Right kidney (tissue), 1 donor: Measurements from ENCODE around the gene ADGRG7.
"Not testable (repeated sequence)": the region's sequence is repeated elsewhere in the genome, so short reads cannot be mapped to it uniquely, and the experiment has no call there.

Source experiments
- DNase-seq: peaks from one replicate; pipeline ENCODE4 v3.0.0-alpha.2; 2016

The ADGRG7 gene

GRCh38 chr3:100645913-100646312 lies 36.5 kb downstream of the ADGRG7 start:
- no peak for DNase-seq

DNA sequence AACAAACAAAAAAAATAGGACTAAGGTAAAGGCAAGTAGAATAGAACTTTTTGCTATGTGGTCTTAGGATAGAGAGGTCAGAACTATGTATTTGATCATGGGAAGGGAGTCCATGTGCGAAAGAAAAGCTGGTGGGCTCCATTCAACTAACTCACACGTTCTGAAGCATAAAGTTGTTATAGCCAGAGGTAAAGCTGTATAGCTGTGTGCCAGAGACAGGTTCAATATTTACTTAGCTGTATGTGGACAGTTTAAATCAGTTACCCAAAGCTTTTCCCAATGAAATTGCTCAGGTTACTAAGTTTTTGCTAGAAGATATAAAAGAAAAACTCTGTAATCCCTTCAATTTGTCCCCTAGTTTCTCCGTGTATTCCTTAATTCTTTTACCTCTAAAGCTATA lies 37.8 kb downstream of the ADGRG7 start:
- DNase-seq, result no peak

GRCh38 chr3:100647657-100648056 lies 38.3 kb downstream of the ADGRG7 start:
- no peak for DNase-seq

DNA sequence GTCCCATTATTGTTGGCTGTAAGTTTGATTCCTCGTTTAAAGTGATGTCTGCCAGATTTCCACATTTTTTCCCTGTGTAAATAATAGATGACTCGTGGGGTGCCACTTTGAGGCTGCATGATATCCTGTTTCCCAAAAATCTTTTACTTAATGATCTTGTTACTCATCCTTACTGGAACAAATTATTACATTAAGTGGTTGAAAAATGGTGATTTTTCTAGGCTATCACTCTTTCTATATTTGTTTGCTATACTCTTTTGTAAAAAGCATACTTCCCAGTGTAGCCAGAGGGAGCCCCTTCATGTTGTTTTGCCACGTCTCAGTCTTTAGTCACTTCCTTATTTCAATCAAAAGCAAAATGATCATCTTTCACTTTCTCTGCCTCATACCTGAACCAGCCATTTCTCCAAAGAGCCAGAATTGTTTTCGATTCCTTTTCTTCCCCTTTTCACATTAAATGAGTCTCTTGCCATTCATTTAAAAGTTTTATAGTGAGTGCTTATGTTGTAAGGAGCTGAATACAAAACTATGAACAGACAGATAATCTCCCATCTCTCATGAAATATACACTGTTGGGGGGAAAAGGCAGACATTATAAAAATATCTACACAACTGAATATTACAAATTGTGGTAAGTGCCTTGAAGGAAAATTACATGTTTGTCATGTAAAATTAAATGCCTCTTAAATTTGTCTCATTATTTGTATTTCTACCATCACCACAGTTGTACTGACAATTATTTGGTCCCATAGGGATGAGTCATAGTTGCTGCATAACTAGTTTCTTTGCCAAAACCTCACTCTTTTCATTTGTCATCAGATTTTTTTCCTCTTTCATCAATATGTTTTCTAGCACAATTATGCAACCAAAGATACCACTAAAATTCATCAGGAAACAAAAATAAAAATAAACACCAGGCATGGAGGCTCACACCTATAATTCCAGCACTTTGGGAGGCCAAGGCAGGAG lies 41.5 kb downstream of the ADGRG7 start:
- no peak for DNase-seq

DNA sequence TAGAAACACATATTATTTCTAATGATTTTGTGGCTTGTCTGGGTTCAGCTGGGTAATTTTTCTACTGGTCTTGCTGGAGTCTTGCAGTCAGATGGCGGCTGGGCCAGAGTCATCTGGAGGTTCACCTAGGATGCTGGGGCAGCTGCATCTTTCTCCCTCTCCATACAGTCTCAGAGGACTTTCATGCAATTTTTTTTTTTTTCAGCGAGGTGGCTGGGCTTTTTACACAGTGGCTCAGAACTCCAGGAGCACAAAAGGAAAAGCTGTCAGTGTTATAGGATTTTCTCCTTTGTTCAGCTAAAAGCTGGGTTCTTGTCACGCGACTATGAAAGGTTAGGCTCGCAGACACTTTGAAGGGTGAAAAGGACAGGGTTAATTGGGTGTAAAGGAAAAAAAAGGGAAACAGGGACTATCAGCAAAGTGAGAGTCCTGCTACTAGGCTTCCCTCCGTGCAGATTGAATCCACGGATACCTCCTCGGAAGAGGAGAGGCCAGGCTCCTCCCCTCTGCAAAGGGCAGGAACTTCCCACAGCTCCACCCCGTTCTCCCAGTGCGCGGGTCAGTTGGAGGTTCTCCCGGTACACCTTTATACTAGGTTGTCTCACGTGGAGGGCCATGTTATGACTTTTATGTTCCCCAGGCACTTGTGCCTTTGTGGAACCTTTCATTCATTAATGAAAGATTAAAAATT lies 44.3 kb downstream of the ADGRG7 start:
- DNase-seq, result no peak

- DNase-seq, result no peak
Observed at GRCh38 chr3:100656945-100657344, 47.5 kb downstream of the ADGRG7 start.

GRCh38 chr3:100661294-100661693 lies 51.9 kb downstream of the ADGRG7 start:
- not testable (repeated sequence) for DNase-seq

- DNase-seq, result no peak
Observed at GRCh38 chr3:100662113-100662823, 52.9 kb downstream of the ADGRG7 start.

DNA sequence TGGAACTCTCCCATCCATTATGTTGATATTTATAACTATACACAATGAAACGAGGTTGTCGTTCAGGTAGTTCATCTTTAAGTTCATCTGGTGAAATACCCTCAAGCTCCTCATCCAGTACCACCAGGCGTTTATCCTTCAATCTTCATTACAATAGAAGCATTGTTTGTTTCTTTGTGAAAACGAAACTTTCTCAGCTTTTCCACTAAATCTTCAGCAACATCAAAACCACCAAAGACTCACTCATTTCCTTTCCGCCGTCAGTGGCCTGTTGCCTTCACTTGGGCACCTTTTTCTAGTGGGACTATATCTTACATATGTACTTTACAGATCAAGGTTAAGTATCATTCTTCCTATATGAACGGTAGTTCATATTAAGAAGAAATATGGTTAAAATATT lies 55.8 kb downstream of the ADGRG7 start:
- DNase-seq, result no peak

DNA sequence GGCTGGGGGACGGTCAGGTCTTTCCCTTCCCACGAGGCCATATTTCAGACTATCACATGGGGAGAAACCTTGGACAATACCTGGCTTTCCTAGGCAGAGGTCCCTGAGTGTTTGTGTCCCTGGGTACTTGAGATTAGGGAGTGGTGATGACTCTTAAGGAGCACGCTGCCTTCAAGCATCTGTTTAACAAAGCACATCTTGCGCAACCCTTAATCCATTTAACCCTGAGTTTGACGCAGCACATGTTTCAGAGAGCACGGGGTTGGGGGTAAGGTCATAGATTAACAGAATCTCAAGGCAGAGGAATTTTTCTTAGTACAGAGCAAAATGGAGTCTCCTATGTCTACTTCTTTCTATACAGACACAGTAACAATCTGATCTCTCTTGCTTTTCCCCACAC lies 57.3 kb downstream of the ADGRG7 start:
- DNase-seq, result not testable (repeated sequence)

DNA sequence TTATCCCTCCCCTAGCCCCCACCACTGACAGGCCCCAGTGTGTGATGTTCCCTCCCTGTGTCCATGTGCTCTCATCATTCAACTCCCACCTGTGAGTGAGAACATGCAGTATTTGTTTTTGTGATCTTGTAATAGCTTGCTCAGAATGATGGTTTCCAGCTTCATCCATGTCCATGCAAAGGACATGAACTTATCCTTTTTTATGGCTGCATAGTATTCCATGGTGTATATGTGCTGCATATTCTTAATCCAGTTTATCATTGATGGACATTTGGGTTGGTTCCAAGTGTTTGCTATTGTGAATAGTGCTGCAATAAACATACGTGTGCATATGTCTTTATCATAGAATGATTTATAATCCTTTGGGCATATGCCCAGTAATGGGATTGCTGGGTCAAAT lies 57.9 kb downstream of the ADGRG7 start:
- DNase-seq, result not testable (repeated sequence)

- not testable (repeated sequence) for DNase-seq
Observed at GRCh38 chr3:100670995-100671394, 61.6 kb downstream of the ADGRG7 start.

DNA sequence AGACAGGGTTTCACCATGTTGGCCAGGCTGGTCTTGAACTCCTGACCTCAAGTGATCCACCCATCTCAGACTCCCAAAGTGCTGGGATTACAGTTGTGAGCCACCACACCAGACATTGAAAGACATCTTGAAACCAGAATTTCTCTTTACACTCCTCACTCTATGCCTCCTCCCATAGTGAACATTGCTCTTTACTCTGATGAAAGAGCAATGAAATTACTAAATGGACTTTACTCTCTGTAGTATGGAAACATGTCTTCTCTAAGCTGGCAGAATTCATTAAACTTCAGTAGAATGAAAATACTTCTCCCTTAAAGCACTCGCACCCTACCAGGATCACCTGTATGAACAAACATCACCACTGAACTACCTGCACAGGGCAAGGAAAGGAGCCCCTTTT lies 72.1 kb downstream of the ADGRG7 start:
- DNase-seq, result no peak

DNA sequence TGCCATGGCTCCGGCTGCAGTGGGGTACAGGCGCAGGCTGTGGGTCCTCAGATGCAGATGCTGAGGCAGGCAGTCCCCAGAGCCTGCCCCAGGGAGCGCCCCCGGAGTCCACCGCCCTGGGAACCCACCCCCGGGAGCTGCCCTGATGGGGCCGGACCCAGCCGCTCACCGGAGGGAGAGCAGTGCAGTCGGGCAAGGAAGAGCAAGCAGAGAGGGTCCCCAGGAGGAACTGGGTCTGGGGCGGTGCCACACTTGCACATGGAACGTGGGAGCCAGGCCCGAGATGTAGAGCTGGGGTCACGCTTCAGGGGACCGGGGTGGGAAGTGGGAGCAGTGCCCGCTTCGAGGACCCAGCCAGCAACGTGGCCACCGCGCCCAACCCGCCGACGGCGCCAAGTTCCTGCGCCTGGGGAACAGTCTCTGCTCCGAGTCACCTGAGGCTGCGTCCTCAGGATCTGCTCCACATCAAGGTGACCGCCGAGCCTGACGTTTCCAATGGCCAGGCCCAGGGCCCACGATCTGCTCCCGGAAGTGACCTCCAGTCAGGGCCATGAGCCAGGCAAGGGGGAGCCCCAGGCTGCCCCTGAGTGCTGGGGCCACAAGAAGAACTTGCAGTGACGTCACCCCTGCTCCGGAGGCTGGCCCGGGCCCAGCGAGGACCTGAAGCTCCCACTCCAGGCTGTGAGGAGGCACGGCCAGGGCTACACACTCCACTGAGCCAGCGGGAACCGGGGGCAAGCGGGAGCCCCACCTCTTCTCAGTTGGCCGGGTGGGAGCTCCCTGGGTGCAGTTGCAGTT lies 72.9 kb downstream of the ADGRG7 start:
- DNase-seq, result peak; percentile 21

DNA sequence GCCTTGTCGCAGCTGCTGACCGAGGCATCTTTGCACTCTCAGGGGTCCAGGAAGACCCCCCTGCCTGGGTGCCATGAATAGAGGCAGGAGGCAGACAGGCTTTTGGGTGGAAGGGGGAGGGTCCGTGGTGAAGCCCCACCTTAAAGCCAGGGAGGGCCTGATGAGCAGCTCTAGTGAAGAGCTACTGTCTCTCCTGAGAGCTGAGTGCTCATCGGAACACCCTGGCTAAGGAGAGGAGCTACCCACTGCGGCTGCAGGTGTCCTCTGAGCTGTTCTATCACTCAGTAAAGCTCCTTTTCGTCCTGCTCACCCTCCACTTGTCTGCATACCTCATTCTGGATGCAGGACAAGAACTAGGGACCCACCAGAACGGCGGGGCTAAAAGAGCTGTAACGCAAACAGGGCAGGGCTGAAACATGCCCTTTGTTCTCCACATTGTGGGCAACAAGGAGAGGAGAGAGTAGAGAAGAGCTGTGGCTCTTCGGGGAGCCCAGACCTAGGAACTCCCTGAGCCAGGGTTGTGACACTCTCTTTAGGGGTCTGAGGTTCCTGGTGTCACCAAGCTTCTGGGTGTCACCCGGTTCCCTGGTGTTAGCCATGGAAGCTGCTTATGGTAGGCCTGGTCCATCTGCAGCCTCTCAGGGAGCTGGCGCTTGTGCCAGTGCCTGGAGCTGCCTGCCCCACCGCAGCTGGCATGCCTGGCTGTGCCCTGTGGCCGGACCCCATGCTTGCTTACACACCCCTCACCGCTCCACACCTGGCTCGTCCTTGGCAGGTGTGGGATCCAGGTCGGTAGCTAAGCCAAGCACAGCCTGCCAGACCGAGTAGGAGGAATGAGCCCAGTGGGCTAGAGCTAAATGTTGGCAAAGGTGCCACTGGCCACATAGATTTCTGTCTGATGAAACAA lies 73.7 kb downstream of the ADGRG7 start:
- DNase-seq, result peak; percentile 11

DNA sequence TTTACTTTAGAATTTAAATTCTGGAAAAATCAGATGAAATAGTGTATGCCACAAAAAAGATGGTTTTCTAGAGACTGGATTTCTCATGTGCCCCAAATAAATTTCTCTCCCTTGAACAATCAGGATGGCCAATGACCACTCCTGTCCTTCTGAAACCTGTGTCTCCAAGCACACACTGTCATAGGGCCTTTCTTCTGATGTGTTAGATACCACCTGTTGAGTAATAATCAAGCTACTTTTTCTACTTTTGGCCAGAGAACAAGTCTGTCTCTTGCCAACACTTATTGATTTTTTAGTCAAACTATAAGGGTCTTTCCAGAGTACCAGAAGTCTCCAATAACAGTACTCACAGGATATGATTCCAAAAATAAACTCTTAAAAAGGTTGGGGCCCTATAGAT lies 83.8 kb downstream of the ADGRG7 start:
- no peak for DNase-seq

- DNase-seq, result no peak
Observed at GRCh38 chr3:100695696-100696095, 86.3 kb downstream of the ADGRG7 start.

DNA sequence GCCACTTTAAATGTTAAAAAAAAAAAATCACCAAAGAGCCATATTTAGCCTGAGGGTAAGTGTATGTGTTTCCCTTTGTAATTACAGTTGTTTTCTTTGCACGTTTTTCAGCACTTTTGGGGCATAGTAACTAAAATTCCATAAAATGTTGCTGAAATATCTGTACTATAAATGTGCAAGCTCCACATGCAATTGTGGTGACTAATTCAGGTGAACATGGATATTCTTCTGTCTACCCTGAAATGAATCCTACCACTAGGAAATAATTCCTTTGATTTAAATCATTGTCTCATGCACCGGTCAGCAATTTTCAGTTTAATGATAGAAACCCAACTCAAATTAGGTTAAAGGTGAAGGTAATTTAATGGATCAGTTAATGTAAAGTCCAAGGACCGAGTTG lies 86.8 kb downstream of the ADGRG7 start:
- no peak for DNase-seq

DNA sequence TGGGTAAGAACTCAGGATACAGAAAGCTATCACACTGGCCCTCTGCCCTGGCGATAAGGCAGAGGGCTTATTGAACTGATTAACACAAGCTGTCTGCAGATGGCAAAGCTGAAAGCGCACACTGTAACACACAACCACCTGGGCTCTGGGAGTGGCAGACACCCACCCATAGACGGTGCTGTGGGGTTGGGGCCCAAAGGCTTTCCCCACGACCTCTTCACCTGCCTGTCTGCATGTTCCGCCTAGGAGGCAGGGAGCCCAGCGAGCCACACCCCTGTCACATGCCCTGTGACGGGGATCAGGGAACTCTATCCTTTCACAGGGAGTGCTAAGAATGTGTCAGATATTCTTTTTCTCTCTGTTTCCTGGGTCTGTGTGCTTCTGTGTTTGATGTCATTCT lies 87.8 kb downstream of the ADGRG7 start:
- DNase-seq, result no peak

DNA sequence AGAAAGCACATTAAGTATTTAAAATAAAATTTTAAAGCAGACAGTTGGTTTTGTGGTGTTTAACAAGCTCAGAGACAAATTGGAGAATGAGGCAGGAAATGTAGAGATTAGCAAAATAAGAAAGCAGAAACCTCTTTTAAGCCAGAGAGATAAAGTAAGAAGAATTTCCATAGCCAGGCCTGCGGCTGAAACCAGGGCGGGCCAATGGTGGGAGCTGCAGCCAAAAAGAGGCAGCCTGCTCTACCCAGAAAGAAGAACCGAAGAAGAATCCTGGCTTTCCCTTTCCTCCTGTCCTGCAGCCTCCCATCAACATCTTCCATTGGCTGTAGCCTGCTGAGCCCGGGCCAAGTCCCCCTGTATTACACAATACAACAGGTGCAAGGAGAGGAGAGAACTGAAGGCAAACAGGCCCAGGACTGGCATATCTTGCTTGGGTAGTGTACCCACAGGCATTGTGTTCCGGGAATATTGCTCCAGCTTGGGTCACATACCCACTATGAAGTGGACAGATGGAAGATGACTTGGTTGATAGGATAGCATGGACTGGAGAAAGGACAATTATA lies 88.4 kb downstream of the ADGRG7 start:
- DNase-seq, result no peak

DNA sequence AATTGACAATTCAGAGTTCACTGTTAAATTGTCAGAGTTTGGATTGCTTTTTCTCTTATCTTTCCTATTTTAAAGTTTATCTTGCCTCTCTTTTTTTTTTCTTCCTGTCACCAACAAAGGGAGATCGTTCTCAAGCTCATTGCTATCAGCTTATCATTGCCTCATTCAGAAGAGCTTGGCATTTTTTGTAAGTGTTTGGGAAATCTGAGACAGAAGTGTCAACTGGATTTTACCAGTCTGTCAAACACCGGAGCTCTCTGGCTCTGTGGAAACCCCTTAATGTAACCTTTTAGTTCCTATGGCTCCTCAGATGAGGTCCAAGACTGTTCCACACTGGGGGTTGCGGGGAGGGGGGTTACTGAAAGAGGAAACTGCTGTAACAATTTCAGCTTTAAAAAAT lies 89.3 kb downstream of the ADGRG7 start:
- no peak for DNase-seq
